OCI-LY1 (cell line): ENCODE data around the gene BOC.
"Not testable (repeated sequence)": the region's sequence is repeated elsewhere in the genome, so short reads cannot be mapped to it uniquely, and the experiment has no call there.

Experiments used
- H2AFZ ChIP-seq: fragments of 200-600 bp; sonication (generic), shearing (Covaris generic); 2 replicates; pipeline ENCODE4 v1.6.0; 2014; ENCODE audit warnings: antibody characterized with exemption, mild to moderate bottlenecking, low read length
- H3F3A ChIP-seq: fragments of 200-600 bp; sonication (generic), shearing (Covaris generic); 2 replicates; pipeline ENCODE4 v1.6.0; 2014; ENCODE audit warnings: mild to moderate bottlenecking, antibody characterized with exemption, low read length, moderate library complexity; ENCODE audit not compliant: insufficient read depth
- H3K27ac ChIP-seq: fragments of 200-600 bp; sonication (generic); 2 replicates; pipeline ENCODE4 v1.5.1; 2014; ENCODE audit warnings: low read length, mixed run types, mild to moderate bottlenecking, low read depth; ENCODE audit not compliant: poor library complexity, severe bottlenecking
- H3K27me3 ChIP-seq: fragments of 200-600 bp; sonication (generic); 2 replicates; pipeline ENCODE4 v1.6.0; 2014; ENCODE audit warnings: antibody characterized with exemption, mild to moderate bottlenecking, low read length, moderate library complexity; ENCODE audit not compliant: insufficient read depth
- H3K36me3 ChIP-seq: fragments of 200-600 bp; sonication (generic); 2 replicates; pipeline ENCODE4 v1.6.1; 2014; ENCODE audit warnings: mild to moderate bottlenecking, antibody characterized with exemption, low read length, moderate library complexity, mixed read lengths; ENCODE audit not compliant: insufficient read depth
- H3K4me1 ChIP-seq: fragments of 200-600 bp; sonication (generic); 2 replicates; pipeline ENCODE4 v1.5.1; 2014; ENCODE audit warnings: mild to moderate bottlenecking, low read length, moderate library complexity; ENCODE audit not compliant: insufficient read depth, severe bottlenecking
- H3K4me2 ChIP-seq: fragments of 200-600 bp; sonication (generic), shearing (Covaris generic); 2 replicates; pipeline ENCODE4 v1.6.1; 2014; ENCODE audit warnings: low read length
- H3K4me3 ChIP-seq: fragments of 200-600 bp; sonication (generic); 2 replicates; pipeline ENCODE4 v1.5.1; 2014; ENCODE audit warnings: low read length, low read depth, mild to moderate bottlenecking, mixed read lengths; ENCODE audit not compliant: poor library complexity, severe bottlenecking
- H3K79me2 ChIP-seq: fragments of 200-600 bp; shearing (Covaris generic); 2 replicates; pipeline ENCODE4 v1.6.1; 2016; ENCODE audit warnings: mixed run types, low read length, mixed read lengths; ENCODE audit not compliant: insufficient read depth
- H3K9ac ChIP-seq: fragments of 200-600 bp; sonication (generic), shearing (Covaris generic); 2 replicates; pipeline ENCODE4 v1.6.1; 2014; ENCODE audit warnings: mild to moderate bottlenecking, low read length, mixed read lengths
- H3K9me2 ChIP-seq: fragments of 200-600 bp; sonication (generic), shearing (Covaris generic); 2 replicates; pipeline ENCODE4 v1.6.1; 2014; ENCODE audit warnings: low read depth, mild to moderate bottlenecking, low read length, mixed read lengths
- H3K9me3 ChIP-seq: fragments of 200-600 bp; shearing (Covaris generic); 2 replicates; pipeline ENCODE4 v1.6.1; 2014; ENCODE audit warnings: low read length, mixed read lengths
- H4K20me1 ChIP-seq: fragments of 200-600 bp; sonication (generic), shearing (Covaris generic); 2 replicates; pipeline ENCODE4 v1.6.0; 2016; ENCODE audit warnings: mild to moderate bottlenecking, low read length; ENCODE audit not compliant: insufficient read depth
- CTCF ChIP-seq: fragments of 200-600 bp; sonication (generic), shearing (Covaris generic); IDR thresholded peaks from 2 replicates; pipeline ENCODE4 v1.5.1; 2017; ENCODE audit warnings: mild to moderate bottlenecking, antibody characterized with exemption, low read length, moderate library complexity, mixed read lengths
- EZH2 ChIP-seq: fragments of 200-600 bp; sonication (generic), shearing (Covaris generic); IDR thresholded peaks from 2 replicates; pipeline ENCODE4 v1.8.0; 2017; ENCODE audit warnings: borderline replicate concordance, mixed run types, mild to moderate bottlenecking, antibody characterized with exemption, low read length, moderate library complexity, mixed read lengths

The BOC gene

GRCh38 chr3:113167825-113168801 is 43.2 kb upstream of the BOC start:
- no peak overlapping the region for H3K4me3 ChIP-seq
- H3K36me3 ChIP-seq, result no peaks in the 10 kb centered on the region
- H3K4me2 ChIP-seq, result no peak overlapping the region
- H4K20me1 ChIP-seq, result no peaks in the 10 kb centered on the region
- H3K4me1 ChIP-seq, result no peaks in the 10 kb centered on the region
- H3K9me3 ChIP-seq, result no peaks in the 10 kb centered on the region
- H3K9ac ChIP-seq, result no peak overlapping the region
- H3F3A ChIP-seq, result no peaks in the 10 kb centered on the region
- H3K9me2 ChIP-seq, result no peaks in the 10 kb centered on the region
- no peak overlapping the region for H2AFZ ChIP-seq
- no peaks in the 10 kb centered on the region for H3K79me2 ChIP-seq
- H3K27me3 ChIP-seq, result 0 out of 2 replicates have a peak, but pooled peaks cover 5% of the 10 kb centered on the region
- no peak overlapping the region for H3K27ac ChIP-seq
- TF ChIP-seq CTCF (no peak), EZH2 (no peak)

GRCh38 chr3:113169891-113170452 is 41.4 kb upstream of the BOC start:
- no peaks in the 10 kb centered on the region for H3K36me3 ChIP-seq
- H3K79me2 ChIP-seq, result no peaks in the 10 kb centered on the region
- no peaks in the 10 kb centered on the region for H4K20me1 ChIP-seq
- H3K4me1 ChIP-seq, result no peaks in the 10 kb centered on the region
- 0 out of 2 replicates have a peak, but pooled peaks cover 5% of the 10 kb centered on the region for H3K27me3 ChIP-seq
- no peak for TF ChIP-seq EZH2
- no peak for TF ChIP-seq CTCF
- no peak overlapping the region for H3K9ac ChIP-seq
- H3K4me3 ChIP-seq, result no peak overlapping the region
- H3K4me2 ChIP-seq, result no peak overlapping the region
- no peak overlapping the region for H3K27ac ChIP-seq
- H3F3A ChIP-seq, result no peaks in the 10 kb centered on the region
- no peak overlapping the region for H2AFZ ChIP-seq
- H3K9me3 ChIP-seq, result no peaks in the 10 kb centered on the region
- no peaks in the 10 kb centered on the region for H3K9me2 ChIP-seq

- Histone ChIP-seq H3K9ac (no peak overlapping the region), H3K79me2 (no peaks in the 10 kb centered on the region), H4K20me1 (no peaks in the 10 kb centered on the region), H3K9me2 (no peaks in the 10 kb centered on the region), H3K9me3 (no peaks in the 10 kb centered on the region), H3F3A (no peaks in the 10 kb centered on the region), H3K36me3 (no peaks in the 10 kb centered on the region), H3K4me1 (no peaks in the 10 kb centered on the region), H3K4me2 (no peak overlapping the region), H2AFZ (no peak overlapping the region), H3K27ac (no peak overlapping the region), H3K4me3 (no peak overlapping the region), H3K27me3 (0 out of 2 replicates have a peak, but pooled peaks cover 5% of the 10 kb centered on the region)
- TF ChIP-seq CTCF (no peak), EZH2 (no peak)
These were observed 40.6 kb upstream of the BOC start for GRCh38 chr3:113170771-113171170.

GRCh38 chr3:113171675-113172300 is 39.6 kb upstream of the BOC start:
- not testable (repeated sequence) for H3K9me3 ChIP-seq, H3K27ac ChIP-seq, H2AFZ ChIP-seq, H3K79me2 ChIP-seq, H3K9ac ChIP-seq, H3K36me3 ChIP-seq, H3K9me2 ChIP-seq, H3K4me1 ChIP-seq, H3K27me3 ChIP-seq, H4K20me1 ChIP-seq, H3K4me2 ChIP-seq, H3K4me3 ChIP-seq, H3F3A ChIP-seq
